HG02852 (cell line): Measurements from ENCODE around the gene RELA.
"Not testable (repeated sequence)": the region's sequence is repeated elsewhere in the genome, so short reads cannot be mapped to it uniquely, and the experiment has no call there.

Source experiments
- ATAC-seq: cut with Tn5 transposase; IDR thresholded peaks from one replicate; pipeline ENCODE4 v1.9.1; 2021; ENCODE audit warnings: mild to moderate bottlenecking, moderate library complexity; ENCODE audit not compliant: unreplicated experiment

Gene RELA

DNA sequence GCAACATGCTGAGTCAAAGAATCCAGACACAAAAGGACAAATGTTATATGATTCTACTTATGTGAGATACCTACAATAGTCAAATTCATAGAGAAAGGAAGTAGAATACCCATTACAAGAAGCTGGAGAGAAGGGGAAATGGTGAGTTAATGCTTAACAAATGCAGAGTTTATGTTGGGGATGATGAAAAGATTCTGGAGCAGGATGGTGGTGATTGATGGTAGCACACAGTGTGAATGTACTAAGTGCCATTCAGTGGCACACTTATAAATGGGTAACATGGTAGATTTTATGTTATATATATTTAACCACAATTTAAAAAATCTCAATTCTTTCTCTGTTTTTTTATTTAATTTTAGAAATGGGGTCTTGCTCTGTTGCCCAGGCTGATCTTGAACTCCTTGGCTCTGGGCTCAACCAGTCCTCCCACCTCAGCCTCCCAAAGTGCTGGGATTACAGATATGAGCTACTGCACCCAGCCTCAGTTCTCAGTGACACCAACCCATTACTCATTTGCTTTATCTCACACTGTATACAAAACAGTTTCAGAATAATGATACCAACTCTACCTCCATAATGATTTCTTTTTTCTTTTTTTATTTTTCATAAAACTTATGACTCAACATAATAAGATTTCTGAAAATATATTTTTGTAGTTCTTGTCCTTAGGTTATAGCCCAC lies 9.6 kb upstream of the RELA start:
- ATAC-seq, result no peak

DNA sequence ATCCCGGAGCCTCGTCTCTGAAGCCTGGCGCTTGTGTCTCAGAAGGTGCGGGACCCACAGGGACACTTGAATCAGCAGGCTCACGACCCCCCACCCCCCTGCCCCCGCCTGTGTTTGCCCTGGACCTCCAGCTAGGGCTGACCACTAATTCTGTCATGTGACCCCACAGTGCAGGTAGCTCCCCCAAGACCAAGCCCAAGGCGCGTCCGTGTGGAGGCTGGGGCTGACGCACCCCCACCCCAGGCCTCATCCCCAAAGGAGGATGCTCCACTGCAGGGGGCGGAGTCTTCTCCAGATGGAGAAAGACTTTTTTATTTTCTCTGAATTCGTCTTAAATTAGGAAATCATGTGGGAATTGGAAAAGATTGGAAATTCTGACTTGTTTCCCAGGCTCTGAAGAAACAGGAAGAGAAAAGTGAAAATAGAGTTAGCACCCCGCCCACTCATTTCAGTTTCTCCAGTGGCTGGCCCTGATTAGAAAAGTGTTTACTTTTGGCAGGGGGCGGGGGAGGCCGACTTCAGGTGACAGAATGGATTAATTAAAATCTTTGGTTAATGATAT lies 1.0 kb upstream of the RELA start:
- peak; percentile 11 for ATAC-seq

- ATAC-seq, result no peak
These were observed 393 bp downstream of the RELA start for GRCh38 chr11:65662247-65662798.

- ATAC-seq, result no peak
These were observed 993 bp downstream of the RELA start for GRCh38 chr11:65661599-65662246.

- ATAC-seq, result not testable (repeated sequence)
These were observed 1.8 kb downstream of the RELA start for GRCh38 chr11:65660908-65661307.

DNA sequence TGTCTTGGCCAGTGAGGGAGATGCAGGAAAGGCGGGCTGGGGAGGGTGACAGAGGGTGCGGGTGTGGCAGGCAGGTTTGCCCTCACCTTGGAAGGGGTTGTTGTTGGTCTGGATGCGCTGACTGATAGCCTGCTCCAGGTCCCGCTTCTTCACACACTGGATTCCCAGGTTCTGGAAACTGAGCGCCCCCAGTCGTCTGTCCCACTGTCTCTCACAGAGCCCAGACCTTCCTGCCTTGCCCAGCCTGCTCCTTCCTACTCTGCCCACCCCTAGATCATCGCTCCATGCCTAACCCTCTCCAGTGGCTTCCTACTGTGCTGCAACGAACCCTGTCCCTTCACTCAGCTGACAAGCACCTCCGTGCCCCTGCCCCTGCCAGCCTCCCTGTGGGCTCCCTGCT lies 2.7 kb downstream of the RELA start:
- no peak for ATAC-seq

DNA sequence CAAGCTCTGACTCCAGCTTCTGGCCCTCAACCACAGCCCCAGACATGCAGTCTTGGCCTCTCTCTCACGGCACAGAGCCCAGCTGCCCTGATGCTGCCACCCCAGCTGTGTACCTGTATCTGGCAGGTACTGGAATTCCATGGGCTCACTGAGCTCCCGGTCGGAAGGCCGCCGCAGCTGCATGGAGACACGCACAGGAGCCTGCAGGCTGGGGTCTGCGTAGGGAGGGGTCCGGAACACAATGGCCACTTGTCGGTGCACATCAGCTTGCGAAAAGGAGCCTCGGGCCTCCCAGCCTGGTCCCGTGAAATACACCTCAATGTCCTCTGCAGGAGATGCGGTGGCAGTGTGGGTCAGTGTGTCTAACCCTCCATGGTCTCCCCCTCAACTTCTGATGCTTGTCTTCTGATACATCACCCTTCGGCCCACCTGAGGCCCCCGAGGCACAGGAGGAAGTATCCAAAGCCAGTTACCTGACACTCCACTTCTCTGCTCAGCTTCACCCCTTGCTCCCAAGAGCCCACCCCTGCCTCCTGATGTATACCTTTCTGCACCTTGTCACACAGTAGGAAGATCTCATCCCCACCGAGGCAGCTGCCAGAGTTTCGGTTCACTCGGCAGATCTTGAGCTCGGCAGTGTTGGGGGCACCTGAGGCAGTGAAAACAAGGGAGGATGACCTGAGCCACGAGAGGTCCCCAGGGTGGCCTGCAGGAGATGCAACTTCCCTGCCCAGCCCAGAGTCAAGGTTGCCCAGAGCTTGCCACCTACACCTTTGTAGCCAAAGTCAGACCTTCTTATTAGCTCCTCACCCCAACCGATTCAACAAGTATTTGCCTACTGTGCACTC lies 4.3 kb downstream of the RELA start:
- ATAC-seq, result no peak

DNA sequence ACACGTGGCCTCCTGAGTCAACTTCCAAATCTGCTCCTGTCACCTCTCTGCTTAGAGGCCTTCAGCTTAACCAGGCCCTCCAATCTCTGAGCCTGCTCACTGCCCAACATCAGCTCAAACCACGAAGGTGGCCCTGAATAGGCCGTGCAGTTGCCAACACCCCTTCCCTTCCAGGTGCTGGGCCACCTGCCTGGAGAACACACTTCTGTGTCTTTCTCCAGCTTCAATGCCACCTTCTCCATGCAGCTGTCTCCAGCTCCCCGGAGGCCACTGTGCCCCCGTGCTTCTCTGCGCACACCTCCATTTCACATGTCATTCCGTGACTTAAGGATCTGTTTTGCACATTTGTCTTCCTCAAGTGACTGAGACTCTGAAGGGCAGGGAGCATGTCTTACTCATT lies 5.3 kb downstream of the RELA start:
- no peak for ATAC-seq

DNA sequence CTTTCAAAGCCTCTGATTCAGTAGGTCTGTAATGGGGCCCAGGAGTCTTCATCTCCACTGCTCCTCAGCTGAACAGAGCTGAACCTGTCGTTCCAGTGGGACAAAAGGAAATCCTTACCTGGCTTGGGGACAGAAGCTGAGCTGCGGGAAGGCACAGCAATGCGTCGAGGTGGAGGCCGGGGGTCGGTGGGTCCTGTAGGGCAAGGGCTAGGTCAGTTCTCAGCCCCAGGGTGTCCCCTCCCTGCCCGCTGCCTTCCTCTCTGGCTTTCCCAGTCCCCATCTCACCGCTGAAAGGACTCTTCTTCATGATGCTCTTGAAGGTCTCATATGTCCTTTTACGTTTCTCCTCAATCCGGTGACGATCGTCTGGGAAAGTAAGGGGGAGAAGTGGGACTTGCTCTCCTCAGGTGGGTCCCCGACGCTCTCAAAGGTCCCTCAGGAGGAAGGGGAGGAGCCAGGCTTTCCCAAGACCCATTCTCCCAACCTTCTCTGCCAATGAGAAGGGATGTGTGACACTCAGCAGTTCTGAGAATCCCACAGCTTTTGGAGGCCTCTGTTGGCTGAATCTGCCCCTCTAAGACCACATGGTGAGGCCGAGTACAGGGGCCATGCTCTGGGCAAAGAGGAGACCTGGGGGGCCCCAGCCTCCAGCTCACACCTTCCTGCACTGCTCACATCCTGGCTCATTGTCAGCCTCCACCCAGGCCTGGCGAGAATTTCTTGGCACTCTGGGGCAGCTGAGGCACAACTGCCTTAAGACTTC lies 7.0 kb downstream of the RELA start:
- no peak for ATAC-seq

- ATAC-seq, result no peak
These were observed 8.1 kb downstream of the RELA start for GRCh38 chr11:65654375-65655349.

DNA sequence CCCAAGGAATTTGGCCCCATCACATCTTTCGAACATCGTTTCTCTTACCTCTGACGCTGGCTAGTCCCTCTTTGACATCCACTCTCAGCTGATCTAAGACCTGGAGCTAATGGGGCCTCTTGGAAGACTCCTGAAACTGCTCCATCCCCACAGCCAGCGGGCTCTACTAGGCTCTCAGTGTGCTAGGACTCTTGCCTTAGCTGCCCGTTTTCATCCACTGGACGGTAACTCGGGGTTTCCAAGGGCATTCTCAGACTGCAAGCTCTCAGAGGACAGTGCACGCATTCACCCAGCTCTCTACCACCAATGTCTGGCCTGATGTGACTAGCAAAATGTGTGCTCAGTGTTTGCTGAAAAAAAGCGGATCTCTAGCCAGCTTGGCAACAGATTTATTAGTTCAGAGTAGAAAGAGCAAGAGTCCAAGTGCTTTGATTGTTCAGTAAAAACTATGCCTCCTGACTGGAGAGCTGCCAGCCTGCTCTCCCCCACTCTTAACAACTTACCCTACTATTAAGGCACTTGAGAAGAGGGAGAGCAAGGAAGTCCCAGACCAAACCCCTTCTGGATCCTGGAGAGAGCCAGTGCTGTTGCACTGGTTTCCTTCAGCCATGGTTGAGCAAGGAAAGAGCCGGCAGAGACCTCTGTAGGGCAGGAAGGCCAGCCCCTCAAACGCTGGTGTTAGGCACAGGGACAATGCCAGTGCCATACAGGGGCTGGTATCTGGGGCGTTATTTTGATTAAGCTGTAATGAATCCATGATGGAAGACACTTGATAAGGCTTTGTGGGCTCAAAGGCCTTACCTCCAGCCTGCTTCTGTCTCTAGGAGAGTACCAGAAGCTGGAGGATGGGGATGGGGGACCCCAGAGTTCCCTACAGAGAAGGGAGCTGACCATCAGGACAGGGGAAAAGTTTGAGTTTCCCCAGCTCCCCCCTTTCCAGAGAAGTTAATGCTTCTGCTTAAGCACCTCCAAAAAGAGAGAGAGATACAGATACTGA lies 9.2 kb downstream of the RELA start:
- no peak for ATAC-seq

DNA sequence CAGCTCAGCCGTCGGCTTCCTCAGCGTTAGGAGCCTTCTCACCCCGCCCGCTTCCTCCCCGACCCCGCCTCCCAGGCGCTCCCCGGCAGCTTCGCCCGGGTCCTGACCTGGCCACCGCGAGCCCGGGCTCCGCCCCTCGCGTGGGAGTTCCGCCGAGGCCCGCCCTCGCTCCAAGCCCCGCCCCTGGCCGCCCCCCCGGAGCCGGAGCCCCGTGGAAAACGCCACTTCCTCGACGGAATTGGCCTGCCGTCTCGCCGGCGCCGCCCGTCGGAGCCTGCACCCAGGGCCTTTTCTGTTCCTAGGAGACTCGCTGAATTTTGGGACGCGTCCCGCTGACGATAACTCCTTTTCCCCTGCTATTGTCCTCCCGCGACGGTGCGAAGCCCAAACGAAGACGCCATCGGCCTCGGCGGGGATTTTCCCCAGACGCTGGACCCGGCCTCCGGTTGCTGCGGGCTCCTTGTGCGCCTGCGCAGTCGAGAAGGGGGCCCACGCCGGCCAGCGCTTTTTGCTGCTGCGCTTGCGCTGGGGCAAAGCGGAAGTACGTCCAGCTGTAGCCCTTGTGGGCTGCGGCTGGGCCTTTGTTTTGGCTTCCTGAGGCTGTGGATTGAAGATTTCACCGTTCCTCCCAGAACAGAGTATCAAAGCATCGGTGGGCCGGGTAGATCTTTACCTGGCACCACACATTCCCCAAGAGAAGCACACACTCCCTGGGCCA lies 10.0 kb downstream of the RELA start:
- ATAC-seq, result peak; percentile 75

DNA sequence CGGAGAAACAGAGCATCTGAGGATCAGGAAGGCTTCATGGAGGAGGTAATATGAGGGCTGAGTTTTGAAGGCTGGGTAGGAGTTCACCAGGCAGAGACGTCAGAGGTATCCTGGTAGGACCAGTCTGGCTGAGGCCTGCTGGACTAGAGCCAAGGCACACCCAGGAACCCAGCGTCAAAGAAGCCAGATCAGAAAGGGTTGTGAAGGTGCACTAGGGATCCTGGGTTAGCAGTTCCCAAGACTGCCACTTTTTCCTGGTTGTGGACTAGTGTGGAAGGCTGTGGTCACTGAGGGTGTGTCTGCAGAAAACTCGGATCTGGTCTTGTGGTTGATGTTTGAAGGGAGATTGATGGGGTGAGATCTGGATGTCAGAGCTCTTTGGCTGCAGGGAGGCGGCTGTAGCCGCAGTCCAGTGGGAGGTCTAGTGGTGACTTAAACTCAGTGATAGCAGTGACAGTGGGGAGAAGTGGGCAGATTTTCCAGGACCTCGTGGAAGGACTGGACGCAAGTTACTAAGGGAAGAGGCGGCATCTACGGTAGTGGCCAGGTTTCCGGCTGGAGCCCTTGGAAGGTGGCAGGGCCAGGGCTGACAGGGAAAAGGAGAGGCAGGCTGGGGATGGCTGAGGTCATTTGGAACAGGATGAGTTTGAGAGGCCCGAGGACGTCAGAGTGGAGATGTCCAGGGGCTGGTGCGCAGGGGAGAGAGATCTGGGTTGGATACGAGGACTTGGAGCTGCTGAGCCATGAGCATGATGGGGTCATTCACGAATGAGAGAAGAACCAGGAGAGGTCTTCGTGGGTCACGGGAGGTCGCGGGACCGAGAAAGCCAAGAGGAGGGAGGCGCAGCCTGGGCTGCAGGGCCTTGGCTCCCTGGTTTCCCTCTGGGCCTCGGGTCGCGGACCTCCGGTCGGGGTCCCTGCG lies 10.9 kb downstream of the RELA start:
- ATAC-seq, result peak; percentile 20

DNA sequence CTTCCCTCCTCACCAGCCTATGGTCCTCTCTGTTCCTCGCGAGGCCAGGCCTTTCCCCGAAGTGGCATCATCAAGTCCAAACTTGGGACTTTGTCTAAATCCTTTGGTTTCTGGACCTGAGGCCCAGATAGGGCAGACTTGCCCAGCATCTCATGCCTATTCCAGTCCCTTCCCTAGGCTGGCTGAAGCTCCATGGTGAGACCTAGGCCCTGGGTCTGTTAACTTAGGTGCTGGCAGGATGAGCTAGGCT lies 11.5 kb downstream of the RELA start:
- ATAC-seq, result no peak

DNA sequence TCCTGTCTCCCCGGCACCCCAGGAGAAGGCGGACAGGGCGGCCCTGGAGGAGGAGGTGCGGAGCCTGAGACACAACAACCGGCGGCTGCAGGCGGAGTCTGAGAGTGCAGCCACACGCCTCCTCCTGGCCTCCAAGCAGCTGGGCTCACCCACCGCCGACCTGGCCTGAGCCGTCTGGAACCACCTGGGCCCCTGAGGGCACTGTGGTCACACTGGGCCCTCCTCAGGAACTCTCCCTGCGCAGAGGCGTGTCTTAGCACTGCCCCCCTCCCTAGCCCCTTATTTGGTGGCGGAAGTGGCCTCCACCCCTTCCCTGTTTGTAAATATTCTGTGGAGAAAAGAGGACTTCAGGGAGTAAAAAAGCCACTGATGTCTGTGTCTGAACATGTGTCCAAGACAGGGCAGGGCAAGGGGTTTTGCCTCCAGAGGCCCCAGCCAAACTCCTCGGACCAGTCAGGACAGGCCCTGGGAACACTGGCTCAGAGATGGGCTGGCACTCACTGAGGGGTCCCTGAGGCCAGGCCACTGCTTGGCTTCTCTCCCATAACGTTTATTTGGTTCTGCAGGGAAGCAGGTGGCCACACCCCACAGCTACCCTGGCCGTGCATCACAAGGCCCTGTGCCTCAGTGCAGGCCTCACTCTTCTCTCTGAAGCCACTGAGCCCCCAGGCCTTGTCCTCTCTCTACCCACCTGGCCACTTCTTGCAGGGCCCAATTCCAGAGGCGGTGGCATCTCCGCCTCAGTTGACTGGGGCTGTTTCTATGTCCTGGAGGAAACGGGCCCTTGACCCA lies 12.0 kb downstream of the RELA start:
- ATAC-seq, result no peak
